HG03108 (cell line): Measurements from ENCODE around the gene ADNP.

Source experiments
- ATAC-seq: cut with Tn5 transposase; IDR thresholded peaks from one replicate; pipeline ENCODE4 v1.9.1; 2021; ENCODE audit warnings: moderate library complexity; ENCODE audit not compliant: unreplicated experiment

Gene ADNP

DNA sequence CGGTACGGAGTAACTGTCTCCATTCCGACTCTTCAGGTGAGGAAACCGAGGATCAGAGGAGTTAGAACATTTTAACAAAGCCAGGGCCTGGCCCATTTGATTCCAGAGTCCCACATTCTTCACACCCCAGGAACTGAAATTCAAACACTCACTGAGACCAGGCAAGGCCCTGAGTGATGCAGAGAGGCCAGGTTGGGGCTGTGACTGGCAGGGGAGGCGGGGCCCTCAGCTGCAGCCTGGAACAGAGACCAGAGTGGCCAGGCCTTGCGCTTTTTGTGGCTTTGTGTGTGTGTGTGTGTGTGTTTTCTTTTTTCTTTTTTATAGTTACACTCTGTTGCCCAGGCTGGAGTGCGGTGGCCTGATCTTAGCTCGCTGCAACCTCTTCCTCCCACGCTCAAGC is 79.2 kb downstream of the ADNP start:
- no peak for ATAC-seq

DNA sequence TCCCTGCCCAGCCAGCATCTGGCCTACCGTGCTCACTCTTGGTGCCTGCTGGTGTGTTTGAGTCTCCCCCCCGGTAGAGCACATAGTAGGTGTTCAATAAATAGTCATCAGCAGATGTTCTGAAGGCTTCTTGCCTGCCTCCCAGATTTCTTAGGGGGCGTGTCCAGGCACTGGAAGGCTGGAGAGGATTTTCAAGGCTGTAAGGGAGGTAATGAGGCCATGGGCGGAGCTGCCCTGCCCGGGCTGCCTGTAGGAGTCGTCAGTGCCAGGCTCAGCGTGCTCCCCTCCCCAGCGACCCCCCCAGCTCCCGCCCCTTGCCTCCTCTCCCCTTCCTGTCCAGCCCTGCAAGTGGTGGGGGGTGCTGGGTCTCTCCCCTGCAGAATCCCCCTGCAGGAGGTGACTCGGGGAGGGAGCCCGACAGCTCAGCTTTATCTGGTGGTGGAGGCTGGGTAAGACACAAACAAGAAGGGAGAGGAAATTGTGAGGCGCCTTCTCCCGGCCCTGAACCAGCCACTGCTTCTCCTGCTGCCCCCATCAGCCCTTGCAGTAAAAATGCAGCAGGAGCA is 80.4 kb downstream of the ADNP start:
- ATAC-seq = no peak

- peak; percentile 39 for ATAC-seq
Measured at GRCh38 chr20:50848846-50849673, 82.2 kb downstream of the ADNP start.

DNA sequence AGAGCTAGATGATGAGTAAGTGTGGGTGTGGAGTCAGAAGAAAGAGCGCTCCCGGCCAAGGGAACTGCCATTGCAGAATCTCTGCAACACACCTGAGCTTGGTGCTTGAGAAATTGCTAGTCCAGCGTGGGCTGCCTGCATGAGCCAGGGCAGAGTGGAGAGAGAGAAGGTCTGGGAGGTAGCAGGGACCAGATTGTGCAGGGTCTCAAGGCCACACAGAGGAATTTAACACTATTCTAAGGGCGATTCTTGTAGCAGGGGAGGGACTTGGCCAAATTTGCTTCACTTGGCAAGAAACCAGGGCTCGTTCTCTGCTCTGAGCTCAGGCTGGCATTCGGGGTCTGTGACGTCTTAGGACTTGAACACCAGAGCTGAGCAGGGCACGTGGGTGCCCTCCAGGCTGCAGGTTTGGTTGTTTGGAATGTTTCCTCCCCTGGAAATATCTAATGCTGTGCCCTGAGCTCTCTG is 82.9 kb downstream of the ADNP start:
- ATAC-seq = no peak

- ATAC-seq = no peak
Measured at GRCh38 chr20:50845566-50846215, 85.5 kb downstream of the ADNP start.

- ATAC-seq = peak; percentile 92
Measured at GRCh38 chr20:50844430-50845100, 86.7 kb downstream of the ADNP start.

DNA sequence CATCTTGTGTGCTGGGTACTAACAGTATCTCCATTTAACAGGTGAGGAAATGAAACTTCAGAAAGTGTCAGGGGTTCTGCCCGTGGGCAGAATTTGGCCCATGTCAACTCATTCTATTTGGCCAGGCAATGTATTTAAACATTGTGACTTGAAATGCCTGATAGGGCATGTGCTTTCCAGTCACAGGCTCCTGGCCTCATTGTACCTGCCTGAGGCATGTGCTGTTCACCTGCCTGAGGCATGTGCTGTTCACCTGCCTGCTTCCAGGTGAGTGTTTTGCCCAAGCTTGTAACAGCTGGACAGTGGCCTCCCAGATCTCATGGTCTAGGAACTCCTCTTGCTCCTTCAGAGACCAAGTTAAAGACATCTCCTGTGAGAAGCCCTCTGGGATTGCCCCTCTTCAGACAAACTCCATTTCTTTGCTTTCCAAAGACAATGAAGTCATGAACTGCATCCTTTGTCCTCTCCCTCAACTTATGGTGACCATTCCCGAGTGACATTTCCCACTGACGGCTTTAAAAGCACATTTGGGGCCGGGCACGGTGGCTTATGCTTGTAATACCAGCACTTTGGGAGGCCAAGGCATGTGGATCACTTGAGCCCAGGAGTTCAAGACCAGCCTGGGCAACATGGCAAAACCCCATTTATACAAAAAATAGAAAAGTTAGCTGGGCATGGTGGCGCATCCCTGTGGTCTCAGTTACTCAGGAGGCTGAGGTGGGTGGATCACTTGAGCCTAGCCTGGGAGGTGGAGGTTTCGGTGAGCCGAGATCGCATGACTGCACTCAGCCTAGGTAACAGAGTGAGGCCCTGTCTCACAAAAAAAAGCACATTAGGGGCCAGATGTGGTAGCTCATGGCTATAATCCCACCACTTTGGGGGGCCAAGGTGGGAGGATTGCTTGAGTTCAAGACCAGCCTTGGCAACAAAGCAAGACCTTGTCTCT is 87.6 kb downstream of the ADNP start:
- no peak for ATAC-seq

DNA sequence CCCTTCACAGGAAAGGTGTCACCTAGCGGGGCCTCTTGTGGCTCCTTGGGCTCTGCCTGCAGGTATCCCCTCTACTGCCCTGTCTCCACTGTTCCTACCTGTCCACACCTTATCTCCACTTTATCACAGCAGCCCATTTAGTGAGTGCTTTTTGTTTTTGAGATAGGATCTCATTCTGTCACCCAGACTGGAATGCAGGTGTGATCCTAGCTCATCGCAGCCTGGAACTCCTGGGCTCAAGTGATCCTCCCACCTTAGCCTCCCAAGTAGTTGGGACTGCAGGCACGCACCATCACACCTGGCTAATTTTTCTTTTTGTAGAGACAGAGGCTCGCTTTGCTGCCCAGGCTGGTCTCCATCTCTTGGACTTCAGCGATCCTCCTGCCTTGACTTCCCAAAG is 88.4 kb downstream of the ADNP start:
- no peak for ATAC-seq
